Small intestine (tissue), 7 donors: Measurements from ENCODE around the gene MPDZ. TPM values are rescaled to one million over a fixed set of nuclear protein-coding genes. Genes with fewer than 3 reads are reported as not detected.

ENCODE experiments used
- DNase-seq, 2 donors: peaks; one replicate each; pipeline versions ENCODE4 v3.0.0 to v3.0.0-alpha.2; 2013
- FAIRE-seq: peaks from 2 replicates; lab custom pipeline; 2012; peaks lifted over from hg19 to GRCh38; lab: Jason Lieb, UNC
- H3K27ac ChIP-seq, 3 donors: one replicate each; pipeline ENCODE4 v1.5.1; 2013; ENCODE audit warnings: low read length in 2 of 3, mild to moderate bottlenecking in 2 of 3, control low read depth in 1 of 3, inconsistent platforms in 1 of 3, low read depth in 1 of 3, moderate library complexity in 1 of 3
- H3K27me3 ChIP-seq, 3 donors: one replicate each; pipeline ENCODE4 v1.6.1; 2013; ENCODE audit warnings: low read length in 3 of 3, inconsistent platforms in 1 of 3; ENCODE audit not compliant: control insufficient read depth in 3 of 3, insufficient read depth in 3 of 3
- H3K36me3 ChIP-seq, 3 donors: one replicate each; pipeline ENCODE4 v1.6.1; 2013; ENCODE audit warnings: low read length in 3 of 3, inconsistent platforms in 1 of 3, low read depth in 1 of 3, mild to moderate bottlenecking in 1 of 3, moderate library complexity in 1 of 3; ENCODE audit not compliant: control insufficient read depth in 3 of 3, insufficient read depth in 2 of 3
- H3K4me1 ChIP-seq, 3 donors: one replicate each; pipeline ENCODE4 v1.6.1; 2013; ENCODE audit warnings: low read length in 2 of 3, inconsistent platforms in 1 of 3, low read depth in 1 of 3, mild to moderate bottlenecking in 1 of 3, moderate library complexity in 1 of 3; ENCODE audit not compliant: control insufficient read depth in 3 of 3, insufficient read depth in 2 of 3
- H3K4me3 ChIP-seq, 3 donors: one replicate each; pipeline ENCODE4 v1.5.1; 2013; ENCODE audit warnings: low read length in 3 of 3, control low read depth in 1 of 3, inconsistent platforms in 1 of 3, low read depth in 1 of 3, mild to moderate bottlenecking in 1 of 3, moderate library complexity in 1 of 3
- H3K9me3 ChIP-seq, 2 donors: one replicate each; pipeline ENCODE4 v1.6.1; 2013; ENCODE audit warnings: low read depth in 1 of 2, low read length in 1 of 2; ENCODE audit not compliant: control insufficient read depth in 2 of 2, insufficient read depth in 1 of 2
- WGBS, 3 donors: extraction: QIAGEN DNeasy Blood & Tissue Kit; methylation state at CpG; one replicate each; pipeline ENCODE4 v1.1.7; 2013; 5-methylcytosine and 5-hydroxymethylcytosine counted together
- polyA plus RNA-seq, 4 donors: library from polyadenylated mRNA; stranded (reverse) in 3 of 4; unstranded in 1 of 4; fragments of 200-250 nt in 3 of 4; fragments of 120-200 nt in 1 of 4; gene quantifications; one replicate each; pipeline versions ENCODE4 v1.2.1 to v1.2.3, GENCODE V29; 2013
- donor health status: healthy with polysubstance abuse.
- donor health status: control.
- donor health status: control.
- donor health status: Bipolar disorder and iron deficiency.
- donor health status: healthy.

Gene MPDZ
- polyA plus RNA-seq, 4 donors = 0.67 to 27.4 (median 5.9) TPM

- no peak for FAIRE-seq
These were observed 172.5 kb downstream of the MPDZ start for GRCh38 chr9:13107008-13107407.

GRCh38 chr9:13100914-13101572 is 178.4 kb downstream of the MPDZ start:
- H3K9me3 ChIP-seq = no peaks in the 10 kb centered on the region
- H3K4me3 ChIP-seq = no peak overlapping the region
- no peak for DNase-seq
- H3K27ac ChIP-seq = no peak overlapping the region
- FAIRE-seq = no peak
- WGBS, 3 donors = 67 to 91% (median 89%) methylated on average over 1 of the region's 1 CpG
- H3K4me1 ChIP-seq = no peaks in the 10 kb centered on the region
- no peaks in the 10 kb centered on the region for H3K36me3 ChIP-seq
- no peaks in the 10 kb centered on the region for H3K27me3 ChIP-seq

More at GRCh38 chr9:13107008-13107407, 172.5 kb downstream of the MPDZ start:
- Histone ChIP-seq H3K27me3 (no peaks in the 10 kb centered on the region), H3K27ac (no peak overlapping the region), H3K4me1 (no peaks in the 10 kb centered on the region), H3K9me3 (no peaks in the 10 kb centered on the region), H3K36me3 (peaks cover 0 to 5% (median 0%) of the 10 kb centered on the region in 3 donors), H3K4me3 (no peak overlapping the region)
- no peak for DNase-seq
- 88 to 95% (median 93%) methylated on average over 4 of the region's 4 CpGs for whole genome bisulfite sequencing, 3 donors

- H3K4me1 ChIP-seq = no peaks in the 10 kb centered on the region
- H3K27ac ChIP-seq = no peak overlapping the region
- DNase-seq = no peak
- H3K9me3 ChIP-seq = no peaks in the 10 kb centered on the region
- FAIRE-seq = no peak
- H3K27me3 ChIP-seq = peaks cover 0 to 4% (median 0%) of the 10 kb centered on the region in 3 donors
- no peaks in the 10 kb centered on the region for H3K36me3 ChIP-seq
- 82 to 95% (median 91%) methylated on average over 2 of the region's 2 CpGs for WGBS, 3 donors
- H3K4me3 ChIP-seq = no peak overlapping the region
These were observed 184.4 kb downstream of the MPDZ start for GRCh38 chr9:13095056-13095455.

- no peak overlapping the region for H3K4me3 ChIP-seq
- no peaks in the 10 kb centered on the region for H3K9me3 ChIP-seq
- H3K27ac ChIP-seq = no peak overlapping the region
- FAIRE-seq = no peak
- WGBS, 3 donors = 50 to 54% (median 51%) methylated on average over 4 of the region's 4 CpGs
- no peaks in the 10 kb centered on the region for H3K4me1 ChIP-seq
- H3K27me3 ChIP-seq = peaks cover 0 to 4% (median 0%) of the 10 kb centered on the region in 3 donors
- H3K36me3 ChIP-seq = no peaks in the 10 kb centered on the region
- DNase-seq = no peak
These were observed 188.9 kb downstream of the MPDZ start for GRCh38 chr9:13090628-13091027.

- no peaks in the 10 kb centered on the region for H3K9me3 ChIP-seq
- DNase-seq = no peak
- no peaks in the 10 kb centered on the region for H3K36me3 ChIP-seq
- H3K4me1 ChIP-seq = no peaks in the 10 kb centered on the region
- no peak for FAIRE-seq
- H3K27me3 ChIP-seq = peaks cover 0 to 4% (median 0%) of the 10 kb centered on the region in 3 donors
- no peak overlapping the region for H3K27ac ChIP-seq
- no peak overlapping the region for H3K4me3 ChIP-seq
These were observed 189.8 kb downstream of the MPDZ start for GRCh38 chr9:13089666-13090065.

GRCh38 chr9:13088720-13089427 is 190.6 kb downstream of the MPDZ start:
- no peak overlapping the region for H3K4me3 ChIP-seq
- 20 to 21% (median 21%) methylated on average over 10 of the region's 10 CpGs for WGBS, 3 donors
- FAIRE-seq = no peak

GRCh38 chr9:13083963-13084528 is 195.4 kb downstream of the MPDZ start:
- no peaks in the 10 kb centered on the region for H3K36me3 ChIP-seq
- FAIRE-seq (no peak), DNase-seq (no peak)
- 36 to 45% (median 41%) methylated on average over 1 of the region's 1 CpG for WGBS, 3 donors
- H3K27me3 ChIP-seq = no peaks in the 10 kb centered on the region
- no peaks in the 10 kb centered on the region for H3K9me3 ChIP-seq
- H3K4me3 ChIP-seq = no peak overlapping the region
- no peak overlapping the region for H3K27ac ChIP-seq
- no peaks in the 10 kb centered on the region for H3K4me1 ChIP-seq

More at GRCh38 chr9:13088720-13089427, 190.6 kb downstream of the MPDZ start:
- no peaks in the 10 kb centered on the region for H3K36me3 ChIP-seq
- no peaks in the 10 kb centered on the region for H3K4me1 ChIP-seq
- peak; percentile 36 to 58 for DNase-seq
- no peaks in the 10 kb centered on the region for H3K9me3 ChIP-seq
- no peak overlapping the region for H3K27ac ChIP-seq
- H3K27me3 ChIP-seq = peaks cover 0 to 3% (median 0%) of the 10 kb centered on the region in 3 donors

- Histone ChIP-seq H3K9me3 (no peaks in the 10 kb centered on the region), H3K27ac (no peak overlapping the region), H3K4me3 (no peak overlapping the region), H3K36me3 (no peaks in the 10 kb centered on the region), H3K4me1 (no peaks in the 10 kb centered on the region), H3K27me3 (no peaks in the 10 kb centered on the region)
- WGBS, 3 donors = 81 to 88% (median 87%) methylated on average over 2 of the region's 2 CpGs
- FAIRE-seq (no peak), DNase-seq (no peak)
These were observed 196.1 kb downstream of the MPDZ start for GRCh38 chr9:13083366-13083765.
